Choroid plexus epithelial cell (primary cell): ENCODE results near the gene P4HA2.

Source experiments
- DNase-seq: peaks from one replicate; pipeline ENCODE4 v3.0.0-alpha.2; 2010; ENCODE audit warnings: low read depth
- H3K4me3 ChIP-seq: 2 replicates; pipeline ENCODE4 v1.5.1; 2011; ENCODE audit warnings: low read depth, mild to moderate bottlenecking, control low read depth, low read length, moderate library complexity
- CTCF ChIP-seq: conservative IDR thresholded peaks from 2 replicates; pipeline ENCODE4 v1.5.1; 2011; ENCODE audit warnings: low read depth, mild to moderate bottlenecking, control low read depth, inconsistent platforms, low read length, moderate library complexity

Gene P4HA2

GRCh38 chr5:132235340-132235739 is 7.7 kb upstream of the P4HA2 start:
- no peak overlapping the region for H3K4me3 ChIP-seq
- no peak for DNase-seq
- no peak for TF ChIP-seq CTCF

- DNase-seq, result no peak
- no peak overlapping the region for H3K4me3 ChIP-seq
- TF ChIP-seq CTCF, result no peak
Measured at GRCh38 chr5:132234684-132235062, 7.0 kb upstream of the P4HA2 start.

GRCh38 chr5:132233811-132234683 is 6.4 kb upstream of the P4HA2 start:
- no peak for TF ChIP-seq CTCF
- DNase-seq, result no peak
- H3K4me3 ChIP-seq, result no peak overlapping the region

GRCh38 chr5:132233081-132233480 is 5.4 kb upstream of the P4HA2 start:
- no peak overlapping the region for H3K4me3 ChIP-seq
- TF ChIP-seq CTCF, result no peak
- DNase-seq, result no peak

- H3K4me3 ChIP-seq, result no peak overlapping the region
- DNase-seq, result no peak
- no peak for TF ChIP-seq CTCF
Measured at GRCh38 chr5:132232465-132232864, 4.8 kb upstream of the P4HA2 start.

- DNase-seq, result no peak
- TF ChIP-seq CTCF, result no peak
- no peak overlapping the region for H3K4me3 ChIP-seq
Measured at GRCh38 chr5:132230871-132231270, 3.2 kb upstream of the P4HA2 start.

- no peak for TF ChIP-seq CTCF
- H3K4me3 ChIP-seq, result no peak overlapping the region
- DNase-seq, result no peak
Measured at GRCh38 chr5:132229236-132229635, 1.6 kb upstream of the P4HA2 start.
